Spleen (tissue), 7 donors: Measurements from ENCODE around the gene MEG3.

Experiments used
- POLR2A ChIP-seq, 3 donors: fragments of 450-650 bp; IDR thresholded peaks; one replicate each; pipeline ENCODE4 v1.5.1; 2017; ENCODE audit warnings: antibody characterized with exemption in 3 of 3, mild to moderate bottlenecking in 1 of 3
- TF ChIP-seq, protein P1 (sequence below), 11 experiments: fragments of 200-600 bp in 7 of 11; fragments of 450-650 bp in 4 of 11; sonication (generic) in 4 of 11; IDR thresholded peaks in 8 of 11; conservative IDR thresholded peaks in 3 of 11; 1 replicate in 7 of 11; 2 replicates in 4 of 11; pipeline versions ENCODE4 v1.4.0 to v1.8.0; 2016 to 2021; ENCODE audit warnings: antibody characterized with exemption in 11 of 11, inconsistent platforms in 4 of 11, mild to moderate bottlenecking in 1 of 11
- donor health status: DM: no; HTN: no; CAD: no; lungs with moderate emphysema.
- donor health status: DM: no; HTN: no; CAD: no.
- donor health status: DM: no; HTN: no; CAD: no.

DNA sequence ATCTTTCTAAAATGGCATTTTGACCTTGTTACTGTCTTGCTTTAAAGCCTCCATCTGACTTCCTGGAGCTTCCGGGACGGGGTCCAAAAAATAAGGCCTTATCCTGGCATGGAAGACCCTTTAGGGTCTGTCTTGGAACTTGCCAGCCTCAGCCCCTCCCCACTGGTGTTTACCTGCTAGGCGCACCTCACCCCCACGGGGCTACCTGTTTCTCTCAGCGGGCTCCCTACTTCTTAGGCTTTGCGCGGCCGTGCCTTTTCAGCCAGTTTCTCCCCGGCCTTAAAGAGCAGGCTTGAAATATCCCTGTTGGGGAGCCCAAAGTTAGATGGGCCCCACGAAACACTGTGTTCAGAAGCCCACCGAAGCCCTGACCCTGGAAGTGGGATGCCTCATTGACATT, 72.5 kb downstream of the MEG3 start:
- TF ChIP-seq, protein P1, sequence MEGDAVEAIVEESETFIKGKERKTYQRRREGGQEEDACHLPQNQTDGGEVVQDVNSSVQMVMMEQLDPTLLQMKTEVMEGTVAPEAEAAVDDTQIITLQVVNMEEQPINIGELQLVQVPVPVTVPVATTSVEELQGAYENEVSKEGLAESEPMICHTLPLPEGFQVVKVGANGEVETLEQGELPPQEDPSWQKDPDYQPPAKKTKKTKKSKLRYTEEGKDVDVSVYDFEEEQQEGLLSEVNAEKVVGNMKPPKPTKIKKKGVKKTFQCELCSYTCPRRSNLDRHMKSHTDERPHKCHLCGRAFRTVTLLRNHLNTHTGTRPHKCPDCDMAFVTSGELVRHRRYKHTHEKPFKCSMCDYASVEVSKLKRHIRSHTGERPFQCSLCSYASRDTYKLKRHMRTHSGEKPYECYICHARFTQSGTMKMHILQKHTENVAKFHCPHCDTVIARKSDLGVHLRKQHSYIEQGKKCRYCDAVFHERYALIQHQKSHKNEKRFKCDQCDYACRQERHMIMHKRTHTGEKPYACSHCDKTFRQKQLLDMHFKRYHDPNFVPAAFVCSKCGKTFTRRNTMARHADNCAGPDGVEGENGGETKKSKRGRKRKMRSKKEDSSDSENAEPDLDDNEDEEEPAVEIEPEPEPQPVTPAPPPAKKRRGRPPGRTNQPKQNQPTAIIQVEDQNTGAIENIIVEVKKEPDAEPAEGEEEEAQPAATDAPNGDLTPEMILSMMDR (IDR thresholded peaks at IDR 0.05 in 8 of 11, conservative IDR thresholded peaks at IDR 0.05 in 3 of 11): no peak
- no peak for TF ChIP-seq POLR2A (IDR thresholded peaks at IDR 0.05)
